ENCODE measurements around the gene GID8. TPM values are rescaled to one million over a fixed set of nuclear protein-coding genes. Genes with fewer than 3 reads are reported as not detected.

Gene GID8
- total and polyA plus RNA-seq, 9 of the 15 experiments (the other 6 are each of a cell fraction or from before 2014, with no cell fraction given), result 7.5 to 31.6 (median 22.2) TPM

DNA sequence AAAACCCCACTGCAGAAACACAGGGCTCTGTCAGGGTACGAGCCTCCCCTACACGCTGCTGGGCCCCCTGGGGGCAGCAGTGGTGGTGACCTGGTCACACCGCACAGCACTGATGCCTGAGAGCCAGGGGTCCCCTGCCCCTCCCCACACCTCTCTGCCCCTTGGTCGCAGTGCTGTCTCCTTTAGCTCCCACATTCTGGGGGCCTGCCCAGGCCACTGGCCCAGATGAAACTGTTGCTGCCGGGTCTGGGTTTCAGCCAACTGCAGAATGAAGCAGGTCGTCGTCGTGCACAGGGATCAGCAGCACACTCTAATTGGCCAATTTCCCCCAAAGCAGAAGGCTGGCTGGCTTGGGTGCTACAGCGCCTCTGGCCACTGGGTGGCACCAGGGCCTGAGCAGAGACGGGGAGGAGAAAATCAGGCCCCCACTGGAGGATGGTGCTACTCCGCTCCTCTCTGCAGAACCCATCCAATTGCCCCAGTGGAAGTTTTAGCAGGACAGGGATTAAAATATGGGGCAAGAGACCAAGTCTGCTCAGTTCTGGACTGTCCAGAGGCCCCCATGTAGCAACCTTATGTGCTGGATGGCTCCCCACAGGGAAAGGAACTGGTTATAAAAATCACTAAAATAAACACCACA lies 37.8 kb upstream of the GID8 start (continued):
- TF ChIP-seq AFF4 (CRISPR knock-in tag; IDR thresholded peaks at IDR 0.05) (peak; percentile 76; the same call in 1 of the 2 replicates), ZKSCAN8 (CRISPR knock-in tag; IDR thresholded peaks at IDR 0.05) (no peak), SRSF7 (optimal IDR thresholded peaks at IDR 0.05; ENCODE audit: low read depth, low read length) (no peak), BRD4 (IDR thresholded peaks at IDR 0.05) (no peak), PHF8 (IDR thresholded peaks at IDR 0.05; ENCODE audit: borderline replicate concordance, low read length) (no peak), MAFF (IDR thresholded peaks at IDR 0.05; ENCODE audit: low read length) (no peak), ZNF217 (CRISPR knock-in tag; IDR thresholded peaks at IDR 0.05) (no peak), NCOA2 (IDR thresholded peaks at IDR 0.05; ENCODE audit: partially characterized antibody in 2 of 2) (no peak), ZNF140 (CRISPR knock-in tag; IDR thresholded peaks at IDR 0.05) (no peak), ZNF778 (CRISPR knock-in tag; IDR thresholded peaks at IDR 0.05) (no peak), PBX2 (CRISPR knock-in tag; IDR thresholded peaks at IDR 0.05; ENCODE audit: low read depth) (no peak), PBX2 (tag; conservative IDR thresholded peaks at IDR 0.05; ENCODE audit: low read depth) (no peak), SUPT5H (IDR thresholded peaks at IDR 0.05) (peak; percentile 63), ZHX1 (conservative IDR thresholded peaks at IDR 0.05; ENCODE audit: low read length) (no peak)
- TF ChIP-seq, protein P1, sequence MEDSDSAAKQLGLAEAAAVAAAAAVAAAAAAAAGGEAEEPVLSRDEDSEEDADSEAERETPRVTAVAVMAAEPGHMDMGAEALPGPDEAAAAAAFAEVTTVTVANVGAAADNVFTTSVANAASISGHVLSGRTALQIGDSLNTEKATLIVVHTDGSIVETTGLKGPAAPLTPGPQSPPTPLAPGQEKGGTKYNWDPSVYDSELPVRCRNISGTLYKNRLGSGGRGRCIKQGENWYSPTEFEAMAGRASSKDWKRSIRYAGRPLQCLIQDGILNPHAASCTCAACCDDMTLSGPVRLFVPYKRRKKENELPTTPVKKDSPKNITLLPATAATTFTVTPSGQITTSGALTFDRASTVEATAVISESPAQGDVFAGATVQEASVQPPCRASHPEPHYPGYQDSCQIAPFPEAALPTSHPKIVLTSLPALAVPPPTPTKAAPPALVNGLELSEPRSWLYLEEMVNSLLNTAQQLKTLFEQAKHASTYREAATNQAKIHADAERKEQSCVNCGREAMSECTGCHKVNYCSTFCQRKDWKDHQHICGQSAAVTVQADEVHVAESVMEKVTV (CRISPR knock-in tag; IDR thresholded peaks at IDR 0.05), result 0 out of 2 replicates have a peak, but pooled peaks have one; percentile 18
- TF ChIP-seq, protein P2, sequence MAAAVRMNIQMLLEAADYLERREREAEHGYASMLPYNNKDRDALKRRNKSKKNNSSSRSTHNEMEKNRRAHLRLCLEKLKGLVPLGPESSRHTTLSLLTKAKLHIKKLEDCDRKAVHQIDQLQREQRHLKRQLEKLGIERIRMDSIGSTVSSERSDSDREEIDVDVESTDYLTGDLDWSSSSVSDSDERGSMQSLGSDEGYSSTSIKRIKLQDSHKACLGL (CRISPR knock-in tag; IDR thresholded peaks at IDR 0.05; ENCODE audit: borderline replicate concordance, poor library complexity, severe bottlenecking), result no peak
